ENCODE measurements around the gene FMNL1. TPM values are rescaled to one million over a fixed set of nuclear protein-coding genes. Genes with fewer than 3 reads are reported as not detected.
A peak's percentile ranks its signal among the peaks of the same experiment; 100 is the strongest.

The FMNL1 gene
- total and polyA plus RNA-seq, 4 donors, result 1.5 to 7.4 (median 4.8) TPM

DNA sequence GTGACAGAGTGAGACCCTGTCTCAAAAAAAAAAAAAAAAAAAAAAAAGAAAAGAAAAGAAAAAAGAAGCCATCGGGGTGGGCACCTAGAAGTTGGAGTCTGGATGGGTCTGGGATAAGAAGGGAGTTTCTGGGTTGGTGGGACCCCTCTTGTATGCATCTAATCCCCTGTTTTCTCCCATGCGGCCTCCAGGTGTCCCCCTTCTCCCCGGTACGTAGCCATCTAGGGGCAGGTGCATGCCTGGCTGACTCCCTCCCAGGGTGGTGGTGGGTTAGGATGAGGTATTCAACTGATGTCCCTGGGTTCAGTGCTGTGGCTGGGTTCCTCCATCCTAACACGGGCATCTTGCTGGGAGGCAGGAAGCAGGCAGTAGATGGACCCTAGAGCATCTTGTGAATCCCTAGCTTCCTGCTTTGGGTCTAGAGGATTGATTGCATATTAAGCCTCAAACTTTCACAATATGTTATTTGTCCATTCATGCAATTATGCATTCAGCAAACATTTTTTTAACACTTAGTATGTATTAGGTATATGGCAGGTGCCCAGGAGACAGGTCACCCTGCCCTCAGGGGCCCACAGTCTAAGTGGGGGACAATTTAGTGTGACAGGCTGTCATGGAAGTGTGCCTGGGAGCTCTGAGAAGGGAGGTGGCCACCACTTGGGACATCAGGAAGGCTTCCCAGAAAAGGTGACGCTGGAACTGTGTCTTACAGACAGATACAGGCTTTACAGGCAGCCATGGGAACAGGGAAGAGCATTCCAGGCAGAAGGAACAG lies 13.1 kb downstream of the FMNL1 start:
- Histone ChIP-seq H3K4me3 (ENCODE audit: low read depth in 1 of 3, low read length in 3 of 3) (no peak overlapping the region), H3K4me1 (ENCODE audit: control insufficient read depth in 4 of 4, insufficient read depth in 4 of 4, low read length in 3 of 4) (no peaks in the 10 kb centered on the region), H3K27ac (ENCODE audit: low read depth in 1 of 2, low read length in 2 of 2) (no peak overlapping the region), H3K36me3 (ENCODE audit: control insufficient read depth in 4 of 4, insufficient read depth in 3 of 4, low read depth in 1 of 4, low read length in 3 of 4) (no peaks in the 10 kb centered on the region), H3K27me3 (ENCODE audit: control insufficient read depth in 4 of 4, insufficient read depth in 4 of 4, low read length in 3 of 4) (no peaks in the 10 kb centered on the region), H3K9ac (ENCODE audit: low read depth in 1 of 2, low read length in 2 of 2) (no peak overlapping the region), H3K9me3 (ENCODE audit: control insufficient read depth in 4 of 4, low read length in 3 of 4) (no peaks in the 10 kb centered on the region)
- WGBS, result 16% methylated on average over 6 of the region's 6 CpGs
- TF ChIP-seq, protein P1, sequence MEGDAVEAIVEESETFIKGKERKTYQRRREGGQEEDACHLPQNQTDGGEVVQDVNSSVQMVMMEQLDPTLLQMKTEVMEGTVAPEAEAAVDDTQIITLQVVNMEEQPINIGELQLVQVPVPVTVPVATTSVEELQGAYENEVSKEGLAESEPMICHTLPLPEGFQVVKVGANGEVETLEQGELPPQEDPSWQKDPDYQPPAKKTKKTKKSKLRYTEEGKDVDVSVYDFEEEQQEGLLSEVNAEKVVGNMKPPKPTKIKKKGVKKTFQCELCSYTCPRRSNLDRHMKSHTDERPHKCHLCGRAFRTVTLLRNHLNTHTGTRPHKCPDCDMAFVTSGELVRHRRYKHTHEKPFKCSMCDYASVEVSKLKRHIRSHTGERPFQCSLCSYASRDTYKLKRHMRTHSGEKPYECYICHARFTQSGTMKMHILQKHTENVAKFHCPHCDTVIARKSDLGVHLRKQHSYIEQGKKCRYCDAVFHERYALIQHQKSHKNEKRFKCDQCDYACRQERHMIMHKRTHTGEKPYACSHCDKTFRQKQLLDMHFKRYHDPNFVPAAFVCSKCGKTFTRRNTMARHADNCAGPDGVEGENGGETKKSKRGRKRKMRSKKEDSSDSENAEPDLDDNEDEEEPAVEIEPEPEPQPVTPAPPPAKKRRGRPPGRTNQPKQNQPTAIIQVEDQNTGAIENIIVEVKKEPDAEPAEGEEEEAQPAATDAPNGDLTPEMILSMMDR (IDR thresholded peaks at IDR 0.05; ENCODE audit: low read depth, low read length, missing input control), result peak; percentile 6
- no peak for TF ChIP-seq HNF4A (conservative IDR thresholded peaks at IDR 0.05)
- TF ChIP-seq SP1 (IDR thresholded peaks at IDR 0.05), result no peak
- TF ChIP-seq HNF4G (IDR thresholded peaks at IDR 0.05), result no peak
- TF ChIP-seq, protein P2, sequence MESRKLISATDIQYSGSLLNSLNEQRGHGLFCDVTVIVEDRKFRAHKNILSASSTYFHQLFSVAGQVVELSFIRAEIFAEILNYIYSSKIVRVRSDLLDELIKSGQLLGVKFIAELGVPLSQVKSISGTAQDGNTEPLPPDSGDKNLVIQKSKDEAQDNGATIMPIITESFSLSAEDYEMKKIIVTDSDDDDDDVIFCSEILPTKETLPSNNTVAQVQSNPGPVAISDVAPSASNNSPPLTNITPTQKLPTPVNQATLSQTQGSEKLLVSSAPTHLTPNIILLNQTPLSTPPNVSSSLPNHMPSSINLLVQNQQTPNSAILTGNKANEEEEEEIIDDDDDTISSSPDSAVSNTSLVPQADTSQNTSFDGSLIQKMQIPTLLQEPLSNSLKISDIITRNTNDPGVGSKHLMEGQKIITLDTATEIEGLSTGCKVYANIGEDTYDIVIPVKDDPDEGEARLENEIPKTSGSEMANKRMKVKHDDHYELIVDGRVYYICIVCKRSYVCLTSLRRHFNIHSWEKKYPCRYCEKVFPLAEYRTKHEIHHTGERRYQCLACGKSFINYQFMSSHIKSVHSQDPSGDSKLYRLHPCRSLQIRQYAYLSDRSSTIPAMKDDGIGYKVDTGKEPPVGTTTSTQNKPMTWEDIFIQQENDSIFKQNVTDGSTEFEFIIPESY (IDR thresholded peaks at IDR 0.05), result no peak
- TF ChIP-seq RAD21 (IDR thresholded peaks at IDR 0.05), result peak in 1 of 2 donors; percentile 48
- no peak for DNase-seq (ENCODE audit: low spot score)

DNA sequence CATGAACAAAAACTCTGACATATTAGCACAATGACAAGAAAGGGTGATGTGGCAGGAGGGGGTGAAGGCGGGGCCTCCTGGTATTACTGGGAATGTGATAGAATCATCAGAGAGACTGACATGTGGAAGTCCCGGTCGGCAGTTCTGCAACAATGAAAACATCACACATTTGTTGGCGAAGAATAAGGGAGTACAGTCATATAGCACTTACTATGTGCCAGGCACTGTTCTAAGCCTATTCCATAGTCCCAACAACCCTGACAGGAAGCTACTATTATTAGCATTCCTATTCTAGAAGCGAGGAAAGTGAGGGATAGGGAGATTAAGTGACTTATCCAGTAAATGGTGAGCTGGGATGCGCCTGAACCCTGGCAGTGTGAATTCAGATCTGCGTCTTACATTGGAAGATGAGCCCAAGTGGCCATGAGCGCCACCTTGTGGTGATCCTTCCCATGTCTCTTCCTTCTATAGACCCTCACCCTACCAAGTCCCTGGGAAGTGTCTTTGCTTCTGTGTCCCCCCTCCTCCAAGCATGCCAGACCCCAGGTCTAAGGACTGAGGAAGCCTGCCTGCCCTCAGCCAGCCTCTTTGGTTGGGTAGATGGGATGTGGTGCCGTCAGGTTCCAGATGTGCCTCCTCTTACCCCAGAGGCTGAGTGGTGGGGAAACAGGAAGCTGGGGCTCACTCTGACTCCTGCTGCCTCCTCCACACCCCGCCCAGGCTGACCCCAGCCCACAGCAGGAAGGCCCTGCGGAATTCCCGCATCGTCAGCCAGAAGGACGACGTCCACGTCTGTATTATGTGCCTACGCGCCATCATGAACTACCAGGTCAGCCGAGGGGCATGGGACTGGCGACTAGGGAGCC lies 14.0 kb downstream of the FMNL1 start:
- no peaks in the 10 kb centered on the region for H3K36me3 ChIP-seq (ENCODE audit: control insufficient read depth in 4 of 4, insufficient read depth in 3 of 4, low read depth in 1 of 4, low read length in 3 of 4)
- WGBS, result 46% methylated on average over 20 of the region's 20 CpGs

More for the DNA sequence above, 14.0 kb downstream of the FMNL1 start:
- Histone ChIP-seq H3K9me3 (ENCODE audit: control insufficient read depth in 4 of 4, low read length in 3 of 4) (no peaks in the 10 kb centered on the region), H3K27me3 (ENCODE audit: control insufficient read depth in 4 of 4, insufficient read depth in 4 of 4, low read length in 3 of 4) (no peaks in the 10 kb centered on the region), H3K4me3 (ENCODE audit: low read depth in 1 of 3, low read length in 3 of 3) (no peak overlapping the region), H3K27ac (ENCODE audit: low read depth in 1 of 2, low read length in 2 of 2) (no peak overlapping the region), H3K4me1 (ENCODE audit: control insufficient read depth in 4 of 4, insufficient read depth in 4 of 4, low read length in 3 of 4) (no peaks in the 10 kb centered on the region), H3K9ac (ENCODE audit: low read depth in 1 of 2, low read length in 2 of 2) (no peak overlapping the region)
- peak; percentile 77 for DNase-seq (ENCODE audit: low spot score)
- TF ChIP-seq NR2F2 (IDR thresholded peaks at IDR 0.05) (no peak), RAD21 (IDR thresholded peaks at IDR 0.05) (peak; percentile 68 to 79), TAF1 (conservative IDR thresholded peaks at IDR 0.05) (no peak), SP1 (IDR thresholded peaks at IDR 0.05) (no peak)
- TF ChIP-seq, protein P1 (IDR thresholded peaks at IDR 0.05; ENCODE audit: low read depth, low read length, missing input control), result peak; percentile 59

Data from liver (tissue), 9 donors.